ENCODE measurements around the gene IPP.

- TF ChIP-seq, protein P1, sequence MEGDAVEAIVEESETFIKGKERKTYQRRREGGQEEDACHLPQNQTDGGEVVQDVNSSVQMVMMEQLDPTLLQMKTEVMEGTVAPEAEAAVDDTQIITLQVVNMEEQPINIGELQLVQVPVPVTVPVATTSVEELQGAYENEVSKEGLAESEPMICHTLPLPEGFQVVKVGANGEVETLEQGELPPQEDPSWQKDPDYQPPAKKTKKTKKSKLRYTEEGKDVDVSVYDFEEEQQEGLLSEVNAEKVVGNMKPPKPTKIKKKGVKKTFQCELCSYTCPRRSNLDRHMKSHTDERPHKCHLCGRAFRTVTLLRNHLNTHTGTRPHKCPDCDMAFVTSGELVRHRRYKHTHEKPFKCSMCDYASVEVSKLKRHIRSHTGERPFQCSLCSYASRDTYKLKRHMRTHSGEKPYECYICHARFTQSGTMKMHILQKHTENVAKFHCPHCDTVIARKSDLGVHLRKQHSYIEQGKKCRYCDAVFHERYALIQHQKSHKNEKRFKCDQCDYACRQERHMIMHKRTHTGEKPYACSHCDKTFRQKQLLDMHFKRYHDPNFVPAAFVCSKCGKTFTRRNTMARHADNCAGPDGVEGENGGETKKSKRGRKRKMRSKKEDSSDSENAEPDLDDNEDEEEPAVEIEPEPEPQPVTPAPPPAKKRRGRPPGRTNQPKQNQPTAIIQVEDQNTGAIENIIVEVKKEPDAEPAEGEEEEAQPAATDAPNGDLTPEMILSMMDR (IDR thresholded peaks at IDR 0.05): no peak
- no peak for TF ChIP-seq POLR2A (IDR thresholded peaks at IDR 0.05)
Observed at GRCh38 chr1:45785583-45785982, 35.1 kb upstream of the IPP start.

Data from right lobe of liver (tissue), 4 donors.